H1 (cell line): ENCODE results near the gene LTB4R. TPM values are rescaled to one million over a fixed set of nuclear protein-coding genes. Genes with fewer than 3 reads are reported as not detected.

ENCODE experiments used
- CEBPB ChIP-seq: IDR thresholded peaks from 2 replicates; pipeline ENCODE4 v1.6.1; 2012; ENCODE audit warnings: low read depth, low read length
- CTBP2 ChIP-seq: IDR thresholded peaks from 2 replicates; pipeline ENCODE4 v1.7.0; 2011; ENCODE audit warnings: borderline replicate concordance, mild to moderate bottlenecking, moderate library complexity, mixed read lengths, low read length; ENCODE audit not compliant: insufficient read depth, insufficient read length
- EZH2 ChIP-seq: fragments of 200-600 bp; sonication (generic); IDR thresholded peaks from 2 replicates; pipeline ENCODE4 v1.7.1; 2012; ENCODE audit warnings: low read depth, mild to moderate bottlenecking, moderate library complexity, low read length, inconsistent platforms; ENCODE audit not compliant: severe bottlenecking
- JUND ChIP-seq: IDR thresholded peaks from 2 replicates; pipeline ENCODE4 v1.6.1; 2011; ENCODE audit warnings: mild to moderate bottlenecking, improper control_type of control experiment, low read length
- KDM5A ChIP-seq: fragments of 200-600 bp; IDR thresholded peaks from 2 replicates; pipeline ENCODE4 v1.7.1; 2012; ENCODE audit warnings: mild to moderate bottlenecking, low read length, inconsistent platforms, mixed read lengths
- MAX ChIP-seq: IDR thresholded peaks from 2 replicates; pipeline ENCODE4 v1.6.1; 2012; ENCODE audit warnings: inconsistent platforms
- NANOG ChIP-seq: IDR thresholded peaks from 2 replicates; pipeline ENCODE4 v1.6.1; 2011; ENCODE audit warnings: low read length, low read depth, mild to moderate bottlenecking, inconsistent platforms; ENCODE audit not compliant: insufficient read depth, poor library complexity, severe bottlenecking
- TAF7 ChIP-seq: optimal IDR thresholded peaks from 2 replicates; pipeline ENCODE3; 2011; ENCODE audit warnings: low read depth, mild to moderate bottlenecking, inconsistent platforms, low read length, moderate library complexity, borderline replicate concordance
- polyA plus RNA-seq, 7 experiments: library from polyadenylated mRNA; depleted of rRNA in 3 of 7; stranded (reverse) in 5 of 7; unstranded in 2 of 7; fragments of >200 nt in 5 of 7; fragments of 200-250 nt in 2 of 7; gene quantifications; 1 replicate in 5 of 7; 2 replicates in 1 of 7; 4 replicates in 1 of 7; pipeline versions ENCODE4 v1.2.1 to v1.2.3, GENCODE V29; 2011 to 2013; ENCODE audit warnings: missing spikeins in 2 of 7, mixed read lengths in 2 of 7
- total RNA-seq: library from RNA; stranded (reverse); fragmentation: NEBNext Ultra II Directional; extraction: Animal tissue kit (Norgen Biotek cat#: 25700); gene quantifications from 2 replicates; pipeline ENCODE4 v1.2.1, GENCODE V29; 2021
- TF ChIP-seq, protein P1 (sequence below): fragments of 300-600 bp; sonication (generic); IDR thresholded peaks from 2 replicates; pipeline ENCODE4 v1.7.1; 2012; ENCODE audit warnings: low read length, moderate library complexity, mild to moderate bottlenecking, inconsistent platforms; ENCODE audit not compliant: insufficient replicate concordance

LTB4R gene
- total and polyA plus RNA-seq, 2 of the 8 experiments (the other 6 are each of a cell fraction or from before 2014, with no cell fraction given), result 4.1 to 6.7 TPM

GRCh38 chr14:24268225-24268624 is 43.1 kb upstream of the LTB4R start (continued):
- TF ChIP-seq, protein P1, sequence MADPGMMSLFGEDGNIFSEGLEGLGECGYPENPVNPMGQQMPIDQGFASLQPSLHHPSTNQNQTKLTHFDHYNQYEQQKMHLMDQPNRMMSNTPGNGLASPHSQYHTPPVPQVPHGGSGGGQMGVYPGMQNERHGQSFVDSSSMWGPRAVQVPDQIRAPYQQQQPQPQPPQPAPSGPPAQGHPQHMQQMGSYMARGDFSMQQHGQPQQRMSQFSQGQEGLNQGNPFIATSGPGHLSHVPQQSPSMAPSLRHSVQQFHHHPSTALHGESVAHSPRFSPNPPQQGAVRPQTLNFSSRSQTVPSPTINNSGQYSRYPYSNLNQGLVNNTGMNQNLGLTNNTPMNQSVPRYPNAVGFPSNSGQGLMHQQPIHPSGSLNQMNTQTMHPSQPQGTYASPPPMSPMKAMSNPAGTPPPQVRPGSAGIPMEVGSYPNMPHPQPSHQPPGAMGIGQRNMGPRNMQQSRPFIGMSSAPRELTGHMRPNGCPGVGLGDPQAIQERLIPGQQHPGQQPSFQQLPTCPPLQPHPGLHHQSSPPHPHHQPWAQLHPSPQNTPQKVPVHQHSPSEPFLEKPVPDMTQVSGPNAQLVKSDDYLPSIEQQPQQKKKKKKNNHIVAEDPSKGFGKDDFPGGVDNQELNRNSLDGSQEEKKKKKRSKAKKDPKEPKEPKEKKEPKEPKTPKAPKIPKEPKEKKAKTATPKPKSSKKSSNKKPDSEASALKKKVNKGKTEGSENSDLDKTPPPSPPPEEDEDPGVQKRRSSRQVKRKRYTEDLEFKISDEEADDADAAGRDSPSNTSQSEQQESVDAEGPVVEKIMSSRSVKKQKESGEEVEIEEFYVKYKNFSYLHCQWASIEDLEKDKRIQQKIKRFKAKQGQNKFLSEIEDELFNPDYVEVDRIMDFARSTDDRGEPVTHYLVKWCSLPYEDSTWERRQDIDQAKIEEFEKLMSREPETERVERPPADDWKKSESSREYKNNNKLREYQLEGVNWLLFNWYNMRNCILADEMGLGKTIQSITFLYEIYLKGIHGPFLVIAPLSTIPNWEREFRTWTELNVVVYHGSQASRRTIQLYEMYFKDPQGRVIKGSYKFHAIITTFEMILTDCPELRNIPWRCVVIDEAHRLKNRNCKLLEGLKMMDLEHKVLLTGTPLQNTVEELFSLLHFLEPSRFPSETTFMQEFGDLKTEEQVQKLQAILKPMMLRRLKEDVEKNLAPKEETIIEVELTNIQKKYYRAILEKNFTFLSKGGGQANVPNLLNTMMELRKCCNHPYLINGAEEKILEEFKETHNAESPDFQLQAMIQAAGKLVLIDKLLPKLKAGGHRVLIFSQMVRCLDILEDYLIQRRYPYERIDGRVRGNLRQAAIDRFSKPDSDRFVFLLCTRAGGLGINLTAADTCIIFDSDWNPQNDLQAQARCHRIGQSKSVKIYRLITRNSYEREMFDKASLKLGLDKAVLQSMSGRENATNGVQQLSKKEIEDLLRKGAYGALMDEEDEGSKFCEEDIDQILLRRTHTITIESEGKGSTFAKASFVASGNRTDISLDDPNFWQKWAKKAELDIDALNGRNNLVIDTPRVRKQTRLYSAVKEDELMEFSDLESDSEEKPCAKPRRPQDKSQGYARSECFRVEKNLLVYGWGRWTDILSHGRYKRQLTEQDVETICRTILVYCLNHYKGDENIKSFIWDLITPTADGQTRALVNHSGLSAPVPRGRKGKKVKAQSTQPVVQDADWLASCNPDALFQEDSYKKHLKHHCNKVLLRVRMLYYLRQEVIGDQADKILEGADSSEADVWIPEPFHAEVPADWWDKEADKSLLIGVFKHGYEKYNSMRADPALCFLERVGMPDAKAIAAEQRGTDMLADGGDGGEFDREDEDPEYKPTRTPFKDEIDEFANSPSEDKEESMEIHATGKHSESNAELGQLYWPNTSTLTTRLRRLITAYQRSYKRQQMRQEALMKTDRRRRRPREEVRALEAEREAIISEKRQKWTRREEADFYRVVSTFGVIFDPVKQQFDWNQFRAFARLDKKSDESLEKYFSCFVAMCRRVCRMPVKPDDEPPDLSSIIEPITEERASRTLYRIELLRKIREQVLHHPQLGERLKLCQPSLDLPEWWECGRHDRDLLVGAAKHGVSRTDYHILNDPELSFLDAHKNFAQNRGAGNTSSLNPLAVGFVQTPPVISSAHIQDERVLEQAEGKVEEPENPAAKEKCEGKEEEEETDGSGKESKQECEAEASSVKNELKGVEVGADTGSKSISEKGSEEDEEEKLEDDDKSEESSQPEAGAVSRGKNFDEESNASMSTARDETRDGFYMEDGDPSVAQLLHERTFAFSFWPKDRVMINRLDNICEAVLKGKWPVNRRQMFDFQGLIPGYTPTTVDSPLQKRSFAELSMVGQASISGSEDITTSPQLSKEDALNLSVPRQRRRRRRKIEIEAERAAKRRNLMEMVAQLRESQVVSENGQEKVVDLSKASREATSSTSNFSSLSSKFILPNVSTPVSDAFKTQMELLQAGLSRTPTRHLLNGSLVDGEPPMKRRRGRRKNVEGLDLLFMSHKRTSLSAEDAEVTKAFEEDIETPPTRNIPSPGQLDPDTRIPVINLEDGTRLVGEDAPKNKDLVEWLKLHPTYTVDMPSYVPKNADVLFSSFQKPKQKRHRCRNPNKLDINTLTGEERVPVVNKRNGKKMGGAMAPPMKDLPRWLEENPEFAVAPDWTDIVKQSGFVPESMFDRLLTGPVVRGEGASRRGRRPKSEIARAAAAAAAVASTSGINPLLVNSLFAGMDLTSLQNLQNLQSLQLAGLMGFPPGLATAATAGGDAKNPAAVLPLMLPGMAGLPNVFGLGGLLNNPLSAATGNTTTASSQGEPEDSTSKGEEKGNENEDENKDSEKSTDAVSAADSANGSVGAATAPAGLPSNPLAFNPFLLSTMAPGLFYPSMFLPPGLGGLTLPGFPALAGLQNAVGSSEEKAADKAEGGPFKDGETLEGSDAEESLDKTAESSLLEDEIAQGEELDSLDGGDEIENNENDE, result no peak
- TF ChIP-seq TAF7, result no peak
- no peak for TF ChIP-seq KDM5A
- TF ChIP-seq CEBPB, result no peak
- no peak for TF ChIP-seq CTBP2
- TF ChIP-seq NANOG, result no peak
- TF ChIP-seq JUND, result no peak
- no peak for TF ChIP-seq MAX
- no peak for TF ChIP-seq EZH2
